Neural progenitor cell (in vitro differentiated cells): Measurements from ENCODE around the gene SUMF1. TPM values are rescaled to one million over a fixed set of nuclear protein-coding genes. Genes with fewer than 3 reads are reported as not detected.

Source experiments
- DNase-seq: peaks from one replicate; pipeline ENCODE4 v3.0.0-alpha.2; 2016; ENCODE audit warnings: low spot score
- H2AFZ ChIP-seq: fragments of 200-600 bp; sonication (generic); replicated peaks from 2 replicates; pipeline ENCODE4 v1.6.1; 2016; ENCODE audit warnings: antibody characterized with exemption
- H3F3A ChIP-seq: fragments of 200-600 bp; sonication (generic); 2 replicates; pipeline ENCODE4 v1.6.1; 2016; ENCODE audit warnings: antibody characterized with exemption, low read depth
- H3K27ac ChIP-seq: fragments of 200-600 bp; sonication (generic); 2 replicates; pipeline ENCODE4 v1.5.1; 2016; ENCODE audit warnings: mild to moderate bottlenecking
- H3K27me3 ChIP-seq: fragments of 200-600 bp; sonication (generic); 2 replicates; pipeline ENCODE4 v1.6.1; 2016; ENCODE audit warnings: mild to moderate bottlenecking, moderate library complexity
- H3K36me3 ChIP-seq: fragments of 200-600 bp; sonication (generic); 2 replicates; pipeline ENCODE4 v1.5.1; 2016
- H3K4me1 ChIP-seq: fragments of 200-600 bp; sonication (generic); 2 replicates; pipeline ENCODE4 v1.6.1; 2016; ENCODE audit warnings: mixed run types
- H3K4me2 ChIP-seq: fragments of 200-600 bp; sonication (generic); 2 replicates; pipeline ENCODE4 v1.6.1; 2016
- H3K4me3 ChIP-seq: fragments of 200-600 bp; sonication (generic); 2 replicates; pipeline ENCODE4 v1.5.1; 2016
- H3K79me2 ChIP-seq: fragments of 200-600 bp; sonication (generic); 2 replicates; pipeline ENCODE4 v1.6.1; 2016; ENCODE audit warnings: low read depth
- H3K9ac ChIP-seq: fragments of 200-600 bp; sonication (generic); 2 replicates; pipeline ENCODE4 v1.6.1; 2016
- H3K9me3 ChIP-seq: fragments of 200-600 bp; sonication (generic); 2 replicates; pipeline ENCODE4 v1.5.1; 2016; ENCODE audit warnings: low read depth
- H4K20me1 ChIP-seq: fragments of 200-600 bp; sonication (generic); 2 replicates; pipeline ENCODE4 v1.6.1; 2016; ENCODE audit warnings: low read depth
- H3K27ac Mint-ChIP-seq: 3 replicates; pipeline ENCODE4 v1.8.0; 2021; ENCODE audit warnings: mixed read lengths
- H3K27me3 Mint-ChIP-seq: 2 replicates; pipeline ENCODE4 v1.8.0; 2022; ENCODE audit warnings: low read depth, mild to moderate bottlenecking, inconsistent platforms, moderate library complexity, mixed read lengths; ENCODE audit not compliant: insufficient read depth
- H3K36me3 Mint-ChIP-seq: 3 replicates; pipeline ENCODE4 v1.8.0; 2021; ENCODE audit warnings: mixed read lengths
- H3K4me1 Mint-ChIP-seq: 3 replicates; pipeline ENCODE4 v1.8.0; 2021; ENCODE audit warnings: mixed read lengths
- H3K4me3 Mint-ChIP-seq: 3 replicates; pipeline ENCODE4 v1.8.0; 2021; ENCODE audit warnings: mild to moderate bottlenecking, moderate library complexity, mixed read lengths
- H3K9me3 Mint-ChIP-seq: 3 replicates; pipeline ENCODE4 v1.8.0; 2020; ENCODE audit warnings: mixed read lengths
- CTCF ChIP-seq: fragments of 200-600 bp; sonication (generic); IDR thresholded peaks from 2 replicates; pipeline ENCODE4 v1.5.1; 2017; ENCODE audit warnings: antibody characterized with exemption, mild to moderate bottlenecking
- EZH2 ChIP-seq: fragments of 200-600 bp; sonication (generic); IDR thresholded peaks from 2 replicates; pipeline ENCODE4 v1.6.1; 2017; ENCODE audit warnings: antibody characterized with exemption, mild to moderate bottlenecking, moderate library complexity
- EZH2phosphoT487 ChIP-seq: fragments of 200-600 bp; sonication (generic); IDR thresholded peaks from 2 replicates; pipeline ENCODE4 v1.6.1; 2017; ENCODE audit warnings: antibody characterized with exemption
- total RNA-seq: library from RNA; depleted of rRNA; stranded (reverse); fragments of >200 nt; gene quantifications from 2 replicates; pipeline ENCODE4 v1.2.3, GENCODE V29; 2015; ENCODE audit warnings: low replicate concordance

Gene SUMF1
- total RNA-seq, 1 donor from 2014 or later = 10.6 TPM

DNA sequence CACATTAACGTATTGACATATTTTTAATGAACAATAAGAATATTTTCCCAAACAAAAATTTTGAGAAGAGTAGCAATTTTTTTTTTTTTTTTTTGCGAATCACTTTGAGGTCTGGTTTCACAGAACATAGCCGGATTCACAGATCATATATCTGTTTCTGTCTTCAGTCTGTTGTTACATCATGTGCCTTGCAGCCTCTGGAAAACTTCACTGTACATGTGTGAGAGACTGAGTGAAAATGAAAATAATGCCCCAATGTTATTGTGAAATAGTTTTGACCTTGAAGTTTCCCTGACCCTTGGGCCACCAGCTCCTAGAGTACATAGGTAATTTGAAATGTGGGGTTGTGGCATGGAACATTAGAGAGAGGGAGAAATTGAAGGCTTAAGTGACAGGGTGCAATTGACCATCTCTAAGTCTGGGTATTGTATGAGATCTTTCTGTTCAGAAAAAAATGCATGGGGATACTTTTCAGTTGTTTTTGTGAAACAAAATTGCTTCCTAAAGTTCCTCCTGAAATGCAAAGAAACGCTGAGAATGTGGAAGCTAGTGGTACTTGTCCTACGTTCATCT, 40.0 kb upstream of the SUMF1 start:
- no peaks in the 10 kb centered on the region for H4K20me1 ChIP-seq
- H3K4me1 ChIP-seq = peaks cover 46% of the 10 kb centered on the region
- Mint-ChIP-seq H3K4me3 (no peak overlapping the region), H3K27me3 (peaks cover 2% of the 10 kb centered on the region), H3K4me1 (peaks cover 45% of the 10 kb centered on the region), H3K9me3 (no peaks in the 10 kb centered on the region), H3K27ac (no peak overlapping the region), H3K36me3 (no peaks in the 10 kb centered on the region)
- no peak overlapping the region for H2AFZ ChIP-seq
- H3K9ac ChIP-seq = no peak overlapping the region
- H3F3A ChIP-seq = no peaks in the 10 kb centered on the region
- TF ChIP-seq EZH2phosphoT487 (no peak), EZH2 (no peak), CTCF (no peak)
- no peaks in the 10 kb centered on the region for H3K9me3 ChIP-seq
- no peaks in the 10 kb centered on the region for H3K27me3 ChIP-seq
- H3K4me3 ChIP-seq = no peak overlapping the region
- no peak overlapping the region for H3K4me2 ChIP-seq
- no peaks in the 10 kb centered on the region for H3K36me3 ChIP-seq
- DNase-seq = no peak
- no peaks in the 10 kb centered on the region for H3K79me2 ChIP-seq
- no peak overlapping the region for H3K27ac ChIP-seq

- Histone ChIP-seq H3K36me3 (no peaks in the 10 kb centered on the region), H3K4me2 (peak overlapping the region; percentile 9), H4K20me1 (no peaks in the 10 kb centered on the region), H3K79me2 (no peaks in the 10 kb centered on the region), H3K27ac (no peak overlapping the region), H3K4me3 (no peak overlapping the region), H3K9ac (no peak overlapping the region), H3K4me1 (peaks cover 46% of the 10 kb centered on the region), H3F3A (no peaks in the 10 kb centered on the region), H2AFZ (no peak overlapping the region), H3K27me3 (no peaks in the 10 kb centered on the region), H3K9me3 (no peaks in the 10 kb centered on the region)
- TF ChIP-seq CTCF (no peak), EZH2phosphoT487 (no peak), EZH2 (no peak)
- peaks cover 2% of the 10 kb centered on the region for H3K27me3 Mint-ChIP-seq
- DNase-seq = no peak
- no peak overlapping the region for H3K27ac Mint-ChIP-seq
- no peaks in the 10 kb centered on the region for H3K36me3 Mint-ChIP-seq
- H3K9me3 Mint-ChIP-seq = no peaks in the 10 kb centered on the region
- no peak overlapping the region for H3K4me3 Mint-ChIP-seq
- peaks cover 44% of the 10 kb centered on the region for H3K4me1 Mint-ChIP-seq
These were observed 39.5 kb upstream of the SUMF1 start for GRCh38 chr3:4506559-4507023.

GRCh38 chr3:4505688-4506558, 38.9 kb upstream of the SUMF1 start:
- Mint-ChIP-seq H3K9me3 (no peaks in the 10 kb centered on the region), H3K36me3 (no peaks in the 10 kb centered on the region), H3K27ac (peak overlapping the region; percentile 19), H3K4me3 (no peak overlapping the region), H3K4me1 (peaks cover 44% of the 10 kb centered on the region), H3K27me3 (peaks cover 2% of the 10 kb centered on the region)
- H3K27me3 ChIP-seq = no peaks in the 10 kb centered on the region
- no peak overlapping the region for H2AFZ ChIP-seq
- no peaks in the 10 kb centered on the region for H3K36me3 ChIP-seq
- peak overlapping the region; percentile 9 for H3K4me2 ChIP-seq
- no peaks in the 10 kb centered on the region for H3F3A ChIP-seq
- H4K20me1 ChIP-seq = no peaks in the 10 kb centered on the region
- TF ChIP-seq EZH2 (no peak), EZH2phosphoT487 (no peak), CTCF (no peak)
- peak; percentile 36 for DNase-seq
- H3K27ac ChIP-seq = no peak overlapping the region
- H3K4me3 ChIP-seq = no peak overlapping the region
- H3K9ac ChIP-seq = no peak overlapping the region
- peaks cover 46% of the 10 kb centered on the region for H3K4me1 ChIP-seq
- H3K9me3 ChIP-seq = no peaks in the 10 kb centered on the region
- H3K79me2 ChIP-seq = no peaks in the 10 kb centered on the region
